ENCODE results near the gene NANOG.

GRCh38 chr12:7806863-7807487, 17.8 kb downstream of the NANOG start:
- no peak for TF ChIP-seq EZH2 (IDR thresholded peaks at IDR 0.05; ENCODE audit: borderline replicate concordance, insufficient read depth, low read length, poor library complexity, severe bottlenecking)
- TF ChIP-seq CTCF (IDR thresholded peaks at IDR 0.05; ENCODE audit: poor library complexity, severe bottlenecking): peak; percentile 66
- no peak for TF ChIP-seq POLR2AphosphoS5 (IDR thresholded peaks at IDR 0.05)
- TF ChIP-seq RAD21 (conservative IDR thresholded peaks at IDR 0.05): peak; percentile 54
- TF ChIP-seq TAF1 (IDR thresholded peaks at IDR 0.05; ENCODE audit: low read depth): no peak
- TF ChIP-seq SMC3 (conservative IDR thresholded peaks at IDR 0.05; ENCODE audit: poor library complexity): peak; percentile 47
- TF ChIP-seq, protein P1, sequence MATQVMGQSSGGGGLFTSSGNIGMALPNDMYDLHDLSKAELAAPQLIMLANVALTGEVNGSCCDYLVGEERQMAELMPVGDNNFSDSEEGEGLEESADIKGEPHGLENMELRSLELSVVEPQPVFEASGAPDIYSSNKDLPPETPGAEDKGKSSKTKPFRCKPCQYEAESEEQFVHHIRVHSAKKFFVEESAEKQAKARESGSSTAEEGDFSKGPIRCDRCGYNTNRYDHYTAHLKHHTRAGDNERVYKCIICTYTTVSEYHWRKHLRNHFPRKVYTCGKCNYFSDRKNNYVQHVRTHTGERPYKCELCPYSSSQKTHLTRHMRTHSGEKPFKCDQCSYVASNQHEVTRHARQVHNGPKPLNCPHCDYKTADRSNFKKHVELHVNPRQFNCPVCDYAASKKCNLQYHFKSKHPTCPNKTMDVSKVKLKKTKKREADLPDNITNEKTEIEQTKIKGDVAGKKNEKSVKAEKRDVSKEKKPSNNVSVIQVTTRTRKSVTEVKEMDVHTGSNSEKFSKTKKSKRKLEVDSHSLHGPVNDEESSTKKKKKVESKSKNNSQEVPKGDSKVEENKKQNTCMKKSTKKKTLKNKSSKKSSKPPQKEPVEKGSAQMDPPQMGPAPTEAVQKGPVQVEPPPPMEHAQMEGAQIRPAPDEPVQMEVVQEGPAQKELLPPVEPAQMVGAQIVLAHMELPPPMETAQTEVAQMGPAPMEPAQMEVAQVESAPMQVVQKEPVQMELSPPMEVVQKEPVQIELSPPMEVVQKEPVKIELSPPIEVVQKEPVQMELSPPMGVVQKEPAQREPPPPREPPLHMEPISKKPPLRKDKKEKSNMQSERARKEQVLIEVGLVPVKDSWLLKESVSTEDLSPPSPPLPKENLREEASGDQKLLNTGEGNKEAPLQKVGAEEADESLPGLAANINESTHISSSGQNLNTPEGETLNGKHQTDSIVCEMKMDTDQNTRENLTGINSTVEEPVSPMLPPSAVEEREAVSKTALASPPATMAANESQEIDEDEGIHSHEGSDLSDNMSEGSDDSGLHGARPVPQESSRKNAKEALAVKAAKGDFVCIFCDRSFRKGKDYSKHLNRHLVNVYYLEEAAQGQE (IDR thresholded peaks at IDR 0.05; ENCODE audit: borderline replicate concordance): no peak
- no peak for TF ChIP-seq EP300 (conservative IDR thresholded peaks at IDR 0.05; ENCODE audit: poor library complexity, severe bottlenecking)
- no peak for TF ChIP-seq MXI1 (conservative IDR thresholded peaks at IDR 0.05; ENCODE audit: poor library complexity, severe bottlenecking)

Data from neural cell (in vitro differentiated cells).